Neural progenitor cell (in vitro differentiated cells): ENCODE results near the gene PDCL2. TPM values are rescaled to one million over a fixed set of nuclear protein-coding genes. Genes with fewer than 3 reads are reported as not detected.

ENCODE experiments used
- DNase-seq: peaks from one replicate; pipeline ENCODE4 v3.0.0-alpha.2; 2016; ENCODE audit warnings: low spot score
- H2AFZ ChIP-seq: fragments of 200-600 bp; sonication (generic); replicated peaks from 2 replicates; pipeline ENCODE4 v1.6.1; 2016; ENCODE audit warnings: antibody characterized with exemption
- H3F3A ChIP-seq: fragments of 200-600 bp; sonication (generic); 2 replicates; pipeline ENCODE4 v1.6.1; 2016; ENCODE audit warnings: antibody characterized with exemption, low read depth
- H3K27ac ChIP-seq: fragments of 200-600 bp; sonication (generic); 2 replicates; pipeline ENCODE4 v1.5.1; 2016; ENCODE audit warnings: mild to moderate bottlenecking
- H3K27me3 ChIP-seq: fragments of 200-600 bp; sonication (generic); 2 replicates; pipeline ENCODE4 v1.6.1; 2016; ENCODE audit warnings: mild to moderate bottlenecking, moderate library complexity
- H3K36me3 ChIP-seq: fragments of 200-600 bp; sonication (generic); 2 replicates; pipeline ENCODE4 v1.5.1; 2016
- H3K4me1 ChIP-seq: fragments of 200-600 bp; sonication (generic); 2 replicates; pipeline ENCODE4 v1.6.1; 2016; ENCODE audit warnings: mixed run types
- H3K4me2 ChIP-seq: fragments of 200-600 bp; sonication (generic); 2 replicates; pipeline ENCODE4 v1.6.1; 2016
- H3K4me3 ChIP-seq: fragments of 200-600 bp; sonication (generic); 2 replicates; pipeline ENCODE4 v1.5.1; 2016
- H3K79me2 ChIP-seq: fragments of 200-600 bp; sonication (generic); 2 replicates; pipeline ENCODE4 v1.6.1; 2016; ENCODE audit warnings: low read depth
- H3K9ac ChIP-seq: fragments of 200-600 bp; sonication (generic); 2 replicates; pipeline ENCODE4 v1.6.1; 2016
- H3K9me3 ChIP-seq: fragments of 200-600 bp; sonication (generic); 2 replicates; pipeline ENCODE4 v1.5.1; 2016; ENCODE audit warnings: low read depth
- H4K20me1 ChIP-seq: fragments of 200-600 bp; sonication (generic); 2 replicates; pipeline ENCODE4 v1.6.1; 2016; ENCODE audit warnings: low read depth
- H3K27ac Mint-ChIP-seq: 3 replicates; pipeline ENCODE4 v1.8.0; 2021; ENCODE audit warnings: mixed read lengths
- H3K27me3 Mint-ChIP-seq: 2 replicates; pipeline ENCODE4 v1.8.0; 2022; ENCODE audit warnings: low read depth, mild to moderate bottlenecking, inconsistent platforms, moderate library complexity, mixed read lengths; ENCODE audit not compliant: insufficient read depth
- H3K36me3 Mint-ChIP-seq: 3 replicates; pipeline ENCODE4 v1.8.0; 2021; ENCODE audit warnings: mixed read lengths
- H3K4me1 Mint-ChIP-seq: 3 replicates; pipeline ENCODE4 v1.8.0; 2021; ENCODE audit warnings: mixed read lengths
- H3K4me3 Mint-ChIP-seq: 3 replicates; pipeline ENCODE4 v1.8.0; 2021; ENCODE audit warnings: mild to moderate bottlenecking, moderate library complexity, mixed read lengths
- H3K9me3 Mint-ChIP-seq: 3 replicates; pipeline ENCODE4 v1.8.0; 2020; ENCODE audit warnings: mixed read lengths
- EZH2 ChIP-seq: fragments of 200-600 bp; sonication (generic); IDR thresholded peaks from 2 replicates; pipeline ENCODE4 v1.6.1; 2017; ENCODE audit warnings: antibody characterized with exemption, mild to moderate bottlenecking, moderate library complexity
- EZH2phosphoT487 ChIP-seq: fragments of 200-600 bp; sonication (generic); IDR thresholded peaks from 2 replicates; pipeline ENCODE4 v1.6.1; 2017; ENCODE audit warnings: antibody characterized with exemption
- total RNA-seq: library from RNA; depleted of rRNA; stranded (reverse); fragments of >200 nt; gene quantifications from 2 replicates; pipeline ENCODE4 v1.2.3, GENCODE V29; 2015; ENCODE audit warnings: low replicate concordance
- TF ChIP-seq, protein P1 (sequence below): fragments of 200-600 bp; sonication (generic); IDR thresholded peaks from 2 replicates; pipeline ENCODE4 v1.5.1; 2017; ENCODE audit warnings: antibody characterized with exemption, mild to moderate bottlenecking

Gene PDCL2
- total RNA-seq, 1 donor from 2014 or later = not detected

DNA sequence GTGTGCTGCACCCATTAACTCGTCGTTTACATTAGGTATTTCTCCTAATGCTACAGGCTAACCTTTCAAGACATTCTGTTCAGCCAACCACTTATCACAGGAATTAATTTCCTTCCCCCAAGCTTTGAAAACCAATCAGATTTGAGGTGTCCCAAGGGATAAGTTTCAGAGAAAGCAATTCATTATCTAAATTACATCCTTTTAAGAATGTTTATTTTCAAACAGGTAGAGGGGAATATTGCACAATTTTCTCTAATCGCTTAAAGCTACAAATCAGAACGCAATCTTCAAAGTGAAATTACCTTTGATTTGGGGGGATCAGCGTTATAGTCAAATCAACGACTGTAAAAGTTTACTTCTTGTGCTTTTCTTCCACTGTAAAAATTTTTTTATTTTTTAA lies 46.9 kb downstream of the PDCL2 start:
- H3K27ac ChIP-seq = peak overlapping the region; percentile 94
- H3K9me3 ChIP-seq = no peaks in the 10 kb centered on the region
- H3K27me3 Mint-ChIP-seq = peaks cover 4% of the 10 kb centered on the region
- peaks cover 24% of the 10 kb centered on the region for H3K4me1 ChIP-seq
- H3K4me1 Mint-ChIP-seq = peaks cover 33% of the 10 kb centered on the region
- peak overlapping the region; percentile 96 for H3K4me2 ChIP-seq
- H3K27ac Mint-ChIP-seq = no peak overlapping the region
- H3K9ac ChIP-seq = peak overlapping the region; percentile 20
- H4K20me1 ChIP-seq = peaks cover 19% of the 10 kb centered on the region
- peak overlapping the region; percentile 98 for H2AFZ ChIP-seq
- peaks cover 56% of the 10 kb centered on the region for H3K79me2 ChIP-seq
- H3K9me3 Mint-ChIP-seq = no peaks in the 10 kb centered on the region
- no peaks in the 10 kb centered on the region for H3K27me3 ChIP-seq
- no peaks in the 10 kb centered on the region for H3K36me3 ChIP-seq
- H3K4me3 Mint-ChIP-seq = peak overlapping the region; percentile 97
- DNase-seq = peak; percentile 31
- H3F3A ChIP-seq = peaks cover 37% of the 10 kb centered on the region
- H3K36me3 Mint-ChIP-seq = peaks cover 8% of the 10 kb centered on the region
- TF ChIP-seq EZH2phosphoT487 = no peak
- TF ChIP-seq, protein P1, sequence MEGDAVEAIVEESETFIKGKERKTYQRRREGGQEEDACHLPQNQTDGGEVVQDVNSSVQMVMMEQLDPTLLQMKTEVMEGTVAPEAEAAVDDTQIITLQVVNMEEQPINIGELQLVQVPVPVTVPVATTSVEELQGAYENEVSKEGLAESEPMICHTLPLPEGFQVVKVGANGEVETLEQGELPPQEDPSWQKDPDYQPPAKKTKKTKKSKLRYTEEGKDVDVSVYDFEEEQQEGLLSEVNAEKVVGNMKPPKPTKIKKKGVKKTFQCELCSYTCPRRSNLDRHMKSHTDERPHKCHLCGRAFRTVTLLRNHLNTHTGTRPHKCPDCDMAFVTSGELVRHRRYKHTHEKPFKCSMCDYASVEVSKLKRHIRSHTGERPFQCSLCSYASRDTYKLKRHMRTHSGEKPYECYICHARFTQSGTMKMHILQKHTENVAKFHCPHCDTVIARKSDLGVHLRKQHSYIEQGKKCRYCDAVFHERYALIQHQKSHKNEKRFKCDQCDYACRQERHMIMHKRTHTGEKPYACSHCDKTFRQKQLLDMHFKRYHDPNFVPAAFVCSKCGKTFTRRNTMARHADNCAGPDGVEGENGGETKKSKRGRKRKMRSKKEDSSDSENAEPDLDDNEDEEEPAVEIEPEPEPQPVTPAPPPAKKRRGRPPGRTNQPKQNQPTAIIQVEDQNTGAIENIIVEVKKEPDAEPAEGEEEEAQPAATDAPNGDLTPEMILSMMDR = no peak
- TF ChIP-seq EZH2 = no peak
- H3K4me3 ChIP-seq = peak overlapping the region; percentile 75

DNA sequence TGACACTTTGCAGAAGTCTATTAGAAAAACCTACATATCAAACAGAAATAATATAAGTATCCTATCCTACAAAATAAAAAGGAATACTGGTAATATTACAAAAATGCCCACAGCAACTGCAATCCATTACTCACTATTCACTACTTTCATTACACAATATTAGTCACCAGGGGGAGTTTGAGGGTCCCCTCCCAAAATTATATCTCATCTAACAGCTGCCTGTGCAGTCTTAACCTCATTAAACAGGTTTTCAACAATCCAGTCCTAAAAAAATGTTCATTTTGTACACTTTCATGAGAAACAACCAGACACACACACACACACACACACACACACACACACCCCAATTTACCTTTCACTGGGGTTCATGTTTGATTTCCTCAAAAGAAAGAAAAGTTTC lies 48.2 kb downstream of the PDCL2 start:
- H3K4me1 ChIP-seq = peaks cover 24% of the 10 kb centered on the region
- H3K27ac ChIP-seq = no peak overlapping the region
- H3K27me3 ChIP-seq = no peaks in the 10 kb centered on the region
- peaks cover 68% of the 10 kb centered on the region for H3K79me2 ChIP-seq
- Mint-ChIP-seq H3K27me3 (peaks cover 4% of the 10 kb centered on the region), H3K27ac (no peak overlapping the region), H3K4me3 (peak overlapping the region; percentile 97), H3K9me3 (no peaks in the 10 kb centered on the region), H3K4me1 (peaks cover 31% of the 10 kb centered on the region), H3K36me3 (peaks cover 8% of the 10 kb centered on the region)
- no peak for DNase-seq
- no peak for TF ChIP-seq EZH2phosphoT487
- TF ChIP-seq, protein P1 = peak; percentile 37
- no peak overlapping the region for H3K4me3 ChIP-seq
- H3K9me3 ChIP-seq = no peaks in the 10 kb centered on the region
- no peaks in the 10 kb centered on the region for H3K36me3 ChIP-seq
- peak overlapping the region; percentile 96 for H3K4me2 ChIP-seq
- no peak overlapping the region for H2AFZ ChIP-seq
- H3F3A ChIP-seq = peaks cover 37% of the 10 kb centered on the region
- no peak overlapping the region for H3K9ac ChIP-seq
- peaks cover 19% of the 10 kb centered on the region for H4K20me1 ChIP-seq

DNA sequence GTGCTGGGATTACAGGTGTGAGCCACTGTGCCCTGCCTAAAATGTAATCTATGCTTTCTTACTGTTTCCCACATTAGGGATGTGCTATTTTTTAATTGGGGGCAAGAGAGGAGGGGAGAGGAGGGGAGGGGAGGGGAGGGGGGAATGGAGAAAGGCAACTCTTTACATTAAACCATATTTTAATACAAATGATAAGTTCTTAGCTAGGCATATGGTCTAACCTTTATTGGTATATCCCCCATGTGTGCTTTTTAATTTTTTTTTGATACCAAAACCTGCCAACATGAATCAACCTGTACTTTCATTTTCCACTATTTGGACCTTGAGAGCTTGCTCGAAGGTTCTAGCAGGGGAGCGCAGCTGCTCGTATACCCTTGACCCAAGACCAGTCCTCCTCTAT lies 51.8 kb downstream of the PDCL2 start:
- H3K4me3 ChIP-seq = no peak overlapping the region
- no peaks in the 10 kb centered on the region for H3K36me3 ChIP-seq
- TF ChIP-seq EZH2phosphoT487 (no peak), EZH2 (no peak)
- TF ChIP-seq, protein P1 = no peak
- H4K20me1 ChIP-seq = peaks cover 19% of the 10 kb centered on the region
- Mint-ChIP-seq H3K4me1 (peaks cover 17% of the 10 kb centered on the region), H3K36me3 (peaks cover 26% of the 10 kb centered on the region), H3K27ac (no peak overlapping the region), H3K4me3 (no peak overlapping the region), H3K9me3 (peaks cover 21% of the 10 kb centered on the region), H3K27me3 (no peaks in the 10 kb centered on the region)
- no peak overlapping the region for H2AFZ ChIP-seq
- DNase-seq = no peak
- no peaks in the 10 kb centered on the region for H3K27me3 ChIP-seq
- no peak overlapping the region for H3K27ac ChIP-seq
- peaks cover 3% of the 10 kb centered on the region for H3F3A ChIP-seq
- peaks cover 14% of the 10 kb centered on the region for H3K4me1 ChIP-seq
- H3K9ac ChIP-seq = no peak overlapping the region
- no peak overlapping the region for H3K4me2 ChIP-seq
- H3K9me3 ChIP-seq = no peaks in the 10 kb centered on the region
- H3K79me2 ChIP-seq = peaks cover 97% of the 10 kb centered on the region
